GM12875 (cell line): ENCODE data around the gene RRP9.
"Not testable (repeated sequence)": the region's sequence is repeated elsewhere in the genome, so short reads cannot be mapped to it uniquely, and the experiment has no call there.

ENCODE experiments used
- H3K4me3 ChIP-seq: one replicate; pipeline ENCODE4 v1.5.1; 2011; ENCODE audit warnings: low read depth, low read length, control low read depth
- CTCF ChIP-seq: IDR thresholded peaks from 2 replicates; pipeline ENCODE4 v1.5.1; 2011; ENCODE audit warnings: low read depth, mild to moderate bottlenecking, control low read depth, inconsistent platforms, low read length, moderate library complexity, borderline replicate concordance; ENCODE audit not compliant: insufficient read depth

RRP9 gene

DNA sequence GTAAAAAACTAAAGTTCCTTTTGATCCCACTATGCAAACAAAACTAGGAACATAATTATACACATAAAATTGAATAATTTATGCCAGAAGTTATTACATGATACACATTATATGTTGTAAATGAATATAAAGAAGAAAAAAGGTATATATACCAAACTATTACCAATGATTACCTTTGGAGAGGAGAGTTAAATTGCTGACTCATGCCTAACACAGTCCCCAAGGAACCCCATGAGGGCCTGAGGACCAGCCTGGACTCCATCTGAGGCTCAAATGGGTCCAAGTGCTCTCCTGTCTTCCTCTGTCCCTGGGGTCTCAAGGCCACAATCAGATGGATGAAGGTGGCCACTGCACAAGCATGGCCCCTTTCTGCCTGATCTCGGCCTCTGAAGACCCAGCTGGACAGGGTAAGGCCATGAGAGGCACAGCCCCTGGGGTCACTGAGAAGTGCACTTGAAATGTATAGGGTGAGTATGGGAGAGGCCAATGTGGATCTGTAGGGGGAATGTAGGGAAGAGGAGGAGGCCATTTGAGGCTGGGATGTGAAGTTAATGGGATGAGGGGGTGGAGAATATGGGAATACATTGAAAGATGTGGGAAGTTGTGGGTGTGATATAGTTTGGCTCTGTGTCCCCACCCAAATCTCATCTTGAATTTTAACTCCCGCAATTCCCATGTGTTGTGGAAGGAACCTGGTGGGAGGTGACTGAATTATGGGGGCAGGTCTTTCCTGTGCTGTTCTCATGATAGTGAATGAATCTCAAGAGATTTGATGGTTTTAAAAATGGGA lies 37.5 kb downstream of the RRP9 start:
- H3K4me3 ChIP-seq, result no peak overlapping the region
- TF ChIP-seq CTCF, result no peak

GRCh38 chr3:51902361-51902760 lies 39.3 kb downstream of the RRP9 start:
- H3K4me3 ChIP-seq, result not testable (repeated sequence)

DNA sequence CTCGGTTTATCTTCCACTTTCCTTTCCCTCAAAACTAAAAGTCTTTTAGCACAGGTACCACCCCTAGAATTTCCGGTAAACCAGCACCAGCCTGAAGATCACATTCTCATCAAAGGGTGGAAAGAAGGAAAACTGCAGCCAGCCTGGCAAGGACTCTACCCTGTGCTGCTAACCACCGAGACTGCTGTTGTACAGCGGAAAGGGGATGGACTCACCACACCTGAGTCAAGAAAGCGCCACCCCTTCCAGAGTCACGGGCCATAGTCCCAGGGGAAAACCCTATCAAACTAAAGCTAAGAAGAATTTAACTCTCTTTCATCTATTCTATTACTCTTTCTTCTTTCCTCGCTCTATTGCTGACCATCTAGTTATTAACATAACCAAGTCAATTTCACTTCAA lies 41.7 kb downstream of the RRP9 start:
- H3K4me3 ChIP-seq, result not testable (repeated sequence)

GRCh38 chr3:51897391-51897790 lies 44.3 kb downstream of the RRP9 start:
- H3K4me3 ChIP-seq, result no peak overlapping the region
- TF ChIP-seq CTCF, result no peak

DNA sequence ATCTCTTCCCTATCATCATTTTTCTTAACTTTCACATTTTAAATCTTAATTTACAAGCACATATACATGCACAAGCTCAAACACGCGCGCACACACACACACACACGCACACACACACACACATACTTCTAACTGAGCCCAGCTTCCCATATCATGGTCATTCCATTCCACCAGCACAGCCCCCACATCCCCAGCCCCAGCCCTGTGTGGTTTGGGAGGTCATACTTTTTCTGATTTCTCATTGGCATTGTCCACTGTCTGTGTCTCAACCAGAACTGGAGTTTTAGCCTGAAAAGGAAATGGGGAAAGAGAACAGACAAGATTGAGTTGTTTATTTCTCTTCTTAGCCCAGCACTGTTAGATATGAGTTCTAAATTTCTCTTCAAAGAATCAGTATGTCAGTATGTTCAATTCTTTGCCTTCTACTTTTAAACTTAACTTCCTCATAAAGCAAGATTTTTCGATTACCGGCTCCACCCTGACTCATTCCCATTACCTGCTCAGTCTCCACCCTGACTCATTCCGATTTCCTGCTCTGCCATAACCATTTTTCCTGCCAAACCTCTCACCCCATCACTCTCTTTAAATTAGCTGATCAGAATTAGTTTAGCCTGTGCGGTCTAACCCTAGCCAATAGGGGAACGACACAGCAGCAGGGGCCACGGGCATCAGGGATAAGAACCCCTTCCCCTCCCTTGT lies 44.9 kb downstream of the RRP9 start:
- no peak overlapping the region for H3K4me3 ChIP-seq

DNA sequence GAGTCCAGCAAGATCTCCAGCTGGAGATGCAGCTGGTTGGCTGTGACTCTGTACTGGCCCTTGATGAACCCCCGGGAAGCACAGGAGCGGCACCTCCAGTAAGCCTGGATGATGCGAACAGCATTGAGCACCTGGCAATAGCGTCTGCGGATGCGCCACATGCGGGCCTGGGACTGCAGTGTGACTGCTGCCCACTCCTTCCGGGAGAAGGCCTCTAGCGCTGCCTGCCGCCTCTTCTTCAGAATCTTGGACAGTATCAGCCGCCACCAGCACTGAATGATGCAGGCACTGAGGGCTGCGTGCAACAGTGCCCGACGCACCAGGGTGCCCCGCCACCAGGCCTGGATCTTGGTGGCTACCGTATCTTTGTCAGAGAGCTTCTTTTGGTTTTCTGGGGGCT lies 46.8 kb downstream of the RRP9 start:
- no peak for TF ChIP-seq CTCF

More for the DNA sequence above, 44.9 kb downstream of the RRP9 start:
- TF ChIP-seq CTCF, result no peak

GRCh38 chr3:51894391-51894790 lies 47.3 kb downstream of the RRP9 start:
- H3K4me3 ChIP-seq, result no peak overlapping the region
- TF ChIP-seq CTCF, result no peak

More for the DNA sequence above, 46.8 kb downstream of the RRP9 start:
- no peak overlapping the region for H3K4me3 ChIP-seq
